ENCODE measurements around the gene NAT10.

Gene NAT10

GRCh38 chr11:34162856-34163255, 57.4 kb downstream of the NAT10 start:
- no peak overlapping the region for H3K27ac ChIP-seq
- peaks cover 0 to 39% (median 27%) of the 10 kb centered on the region in 10 experiments; a peak in 14 of 20 replicates for H3K4me1 ChIP-seq
- H3K9me3 ChIP-seq (replicated peaks in 1 of 11), result no peaks in the 10 kb centered on the region
- peaks cover 0 to 9% (median 0%) of the 10 kb centered on the region in 11 experiments; a peak in 3 of 22 replicates for H3K36me3 ChIP-seq
- H3K27me3 ChIP-seq, result no peaks in the 10 kb centered on the region
- no peak overlapping the region for H3K4me2 ChIP-seq
- H3K9ac ChIP-seq, result no peak overlapping the region
- H3K4me3 ChIP-seq, result no peak overlapping the region
- peaks cover 0 to 15% (median 0%) of the 10 kb centered on the region in 11 experiments; a peak in 3 of 22 replicates for H4K20me1 ChIP-seq
- TF ChIP-seq Cebpa-rat (IDR thresholded peaks at IDR 0.05), result no peak

- peaks cover 0 to 20% (median 15%) of the 10 kb centered on the region in 10 experiments; a peak in 14 of 20 replicates for H3K4me1 ChIP-seq
- H3K27me3 ChIP-seq, result no peaks in the 10 kb centered on the region
- H3K9ac ChIP-seq, result no peak overlapping the region
- no peaks in the 10 kb centered on the region; a peak in 2 of 22 replicates for H3K36me3 ChIP-seq
- no peaks in the 10 kb centered on the region for H3K9me3 ChIP-seq (replicated peaks in 1 of 11)
- H4K20me1 ChIP-seq, result peaks cover 0 to 15% (median 0%) of the 10 kb centered on the region in 11 experiments; a peak in 3 of 22 replicates
- no peak for TF ChIP-seq Cebpa-rat (IDR thresholded peaks at IDR 0.05)
- no peak overlapping the region for H3K4me3 ChIP-seq
- no peak overlapping the region for H3K27ac ChIP-seq
- H3K4me2 ChIP-seq, result no peak overlapping the region
Measured at GRCh38 chr11:34165121-34165520, 59.7 kb downstream of the NAT10 start.

- no peak for TF ChIP-seq Cebpa-rat (IDR thresholded peaks at IDR 0.05)
- no peaks in the 10 kb centered on the region for H3K27me3 ChIP-seq
- no peaks in the 10 kb centered on the region; a peak in 1 of 22 replicates for H3K36me3 ChIP-seq
Measured at GRCh38 chr11:34165786-34166555, 60.5 kb downstream of the NAT10 start.

GRCh38 chr11:34166806-34167740, 61.6 kb downstream of the NAT10 start:
- Histone ChIP-seq H3K4me2 (no peak overlapping the region), H3K27me3 (no peaks in the 10 kb centered on the region), H3K9ac (no peak overlapping the region), H3K27ac (no peak overlapping the region), H3K4me3 (no peak overlapping the region), H3K4me1 (peaks cover 0 to 2% (median 0%) of the 10 kb centered on the region in 10 experiments; a peak in 7 of 20 replicates), H3K36me3 (no peaks in the 10 kb centered on the region; a peak in 1 of 22 replicates), H3K9me3 (replicated peaks in 1 of 11) (no peaks in the 10 kb centered on the region), H4K20me1 (peaks cover 0 to 12% (median 0%) of the 10 kb centered on the region in 11 experiments; a peak in 2 of 22 replicates)
- no peak for TF ChIP-seq Cebpa-rat (IDR thresholded peaks at IDR 0.05)

More at GRCh38 chr11:34165786-34166555, 60.5 kb downstream of the NAT10 start:
- H3K4me2 ChIP-seq, result no peak overlapping the region
- H3K9me3 ChIP-seq (replicated peaks in 1 of 11), result no peaks in the 10 kb centered on the region
- H3K9ac ChIP-seq, result no peak overlapping the region
- peaks cover 0 to 13% (median 10%) of the 10 kb centered on the region in 10 experiments; a peak in 13 of 20 replicates for H3K4me1 ChIP-seq
- H3K4me3 ChIP-seq, result no peak overlapping the region
- H4K20me1 ChIP-seq, result peaks cover 0 to 15% (median 0%) of the 10 kb centered on the region in 11 experiments; a peak in 3 of 22 replicates
- H3K27ac ChIP-seq, result no peak overlapping the region

- Histone ChIP-seq H3K4me2 (no peak overlapping the region), H3K4me1 (no peaks in the 10 kb centered on the region), H3K4me3 (no peak overlapping the region), H3K27ac (no peak overlapping the region), H3K27me3 (no peaks in the 10 kb centered on the region), H3K9me3 (replicated peaks in 1 of 11) (no peaks in the 10 kb centered on the region), H4K20me1 (peaks cover 0 to 10% (median 0%) of the 10 kb centered on the region in 11 experiments; a peak in 1 of 22 replicates), H3K36me3 (no peaks in the 10 kb centered on the region; a peak in 1 of 22 replicates), H3K9ac (no peak overlapping the region)
- no peak for TF ChIP-seq Cebpa-rat (IDR thresholded peaks at IDR 0.05)
Measured at GRCh38 chr11:34167961-34168360, 62.5 kb downstream of the NAT10 start.

GRCh38 chr11:34168642-34169420, 63.4 kb downstream of the NAT10 start:
- no peaks in the 10 kb centered on the region for H3K27me3 ChIP-seq
- no peak for TF ChIP-seq Cebpa-rat (IDR thresholded peaks at IDR 0.05)
- no peak overlapping the region for H3K27ac ChIP-seq
- H3K36me3 ChIP-seq, result no peaks in the 10 kb centered on the region; a peak in 1 of 22 replicates
- peaks cover 0 to 19% (median 0%) of the 10 kb centered on the region in 11 experiments; a peak in 2 of 22 replicates for H4K20me1 ChIP-seq
- no peak overlapping the region for H3K9ac ChIP-seq
- H3K4me3 ChIP-seq, result no peak overlapping the region
- no peak overlapping the region for H3K4me2 ChIP-seq
- H3K9me3 ChIP-seq (replicated peaks in 1 of 11), result no peaks in the 10 kb centered on the region
- peaks cover 0 to 2% (median 0%) of the 10 kb centered on the region in 10 experiments; a peak in 1 of 20 replicates for H3K4me1 ChIP-seq

GRCh38 chr11:34169686-34170085, 64.3 kb downstream of the NAT10 start:
- Histone ChIP-seq H4K20me1 (peaks cover 0 to 19% (median 0%) of the 10 kb centered on the region in 11 experiments; a peak in 3 of 22 replicates), H3K9me3 (replicated peaks in 1 of 11) (no peaks in the 10 kb centered on the region), H3K4me1 (peaks cover 0 to 9% (median 3%) of the 10 kb centered on the region in 10 experiments; a peak in 10 of 20 replicates), H3K36me3 (no peaks in the 10 kb centered on the region; a peak in 1 of 22 replicates), H3K9ac (no peak overlapping the region), H3K4me3 (no peak overlapping the region), H3K4me2 (no peak overlapping the region), H3K27ac (no peak overlapping the region), H3K27me3 (no peaks in the 10 kb centered on the region)
- no peak for TF ChIP-seq Cebpa-rat (IDR thresholded peaks at IDR 0.05)

GRCh38 chr11:34173050-34173449, 67.6 kb downstream of the NAT10 start:
- H3K27ac ChIP-seq, result no peak overlapping the region
- no peak for TF ChIP-seq Cebpa-rat (IDR thresholded peaks at IDR 0.05)
- H3K9ac ChIP-seq, result 0 out of 22 replicates have a peak overlapping the region, but pooled peaks of 1 of the 11 experiments have one; percentile 12
- H4K20me1 ChIP-seq, result peaks cover 0 to 15% (median 0%) of the 10 kb centered on the region in 11 experiments; a peak in 2 of 22 replicates
- no peaks in the 10 kb centered on the region for H3K36me3 ChIP-seq
- peaks cover 0 to 10% (median 5%) of the 10 kb centered on the region in 10 experiments; a peak in 11 of 20 replicates for H3K4me1 ChIP-seq
- H3K27me3 ChIP-seq, result no peaks in the 10 kb centered on the region
- no peaks in the 10 kb centered on the region for H3K9me3 ChIP-seq (replicated peaks in 1 of 11)
- no peak overlapping the region for H3K4me2 ChIP-seq
- no peak overlapping the region for H3K4me3 ChIP-seq
